MM.1S (cell line): ENCODE measurements around the gene SLC13A5.

Experiments
- DNase-seq: peaks from one replicate; pipeline ENCODE4 v3.0.0-alpha.2; 2015
- H2AFZ ChIP-seq: fragments of 300-600 bp; sonication (generic); 2 replicates; pipeline ENCODE4 v1.6.0; 2016; ENCODE audit warnings: antibody characterized with exemption, low read length
- H3F3A ChIP-seq: fragments of 300-600 bp; sonication (generic); 2 replicates; pipeline ENCODE4 v1.6.1; 2016; ENCODE audit warnings: mild to moderate bottlenecking, antibody characterized with exemption, low read length, moderate library complexity, mixed read lengths; ENCODE audit not compliant: insufficient read depth
- H3K27ac ChIP-seq: fragments of 300-600 bp; sonication (generic); 2 replicates; pipeline ENCODE4 v1.5.1; 2016; ENCODE audit warnings: mild to moderate bottlenecking, low read length
- H3K27me3 ChIP-seq: fragments of 300-600 bp; sonication (generic); replicated peaks from 2 replicates; pipeline ENCODE4 v1.6.0; 2016; ENCODE audit warnings: low read length; ENCODE audit not compliant: insufficient read depth
- H3K36me3 ChIP-seq: fragments of 300-600 bp; sonication (generic); replicated peaks from 2 replicates; pipeline ENCODE4 v1.6.1; 2016; ENCODE audit warnings: mild to moderate bottlenecking, low read length, mixed read lengths; ENCODE audit not compliant: insufficient read depth
- H3K4me1 ChIP-seq: fragments of 300-600 bp; sonication (generic); 2 replicates; pipeline ENCODE4 v1.6.1; 2016; ENCODE audit warnings: low read length, mixed read lengths
- H3K4me2 ChIP-seq: fragments of 300-600 bp; sonication (generic); 2 replicates; pipeline ENCODE4 v1.6.0; 2016; ENCODE audit warnings: low read depth, low read length
- H3K4me3 ChIP-seq: fragments of 300-600 bp; sonication (generic); 2 replicates; pipeline ENCODE4 v1.5.1; 2016; ENCODE audit warnings: low read length, mixed read lengths
- H3K79me2 ChIP-seq: fragments of 300-600 bp; sonication (generic); 2 replicates; pipeline ENCODE4 v1.6.1; 2016; ENCODE audit warnings: mixed run types, low read length, mixed read lengths
- H3K9ac ChIP-seq: fragments of 300-600 bp; sonication (generic); 2 replicates; pipeline ENCODE4 v1.6.1; 2016; ENCODE audit warnings: low read length, mixed read lengths
- H3K9me2 ChIP-seq: fragments of 300-600 bp; sonication (generic); replicated peaks from 2 replicates; pipeline ENCODE4 v1.6.1; 2016; ENCODE audit warnings: mild to moderate bottlenecking, low read length, mixed read lengths; ENCODE audit not compliant: insufficient read depth
- H3K9me3 ChIP-seq: fragments of 300-600 bp; sonication (generic); replicated peaks from 2 replicates; pipeline ENCODE4 v1.6.1; 2016; ENCODE audit warnings: mild to moderate bottlenecking, low read length, mixed read lengths; ENCODE audit not compliant: insufficient read depth
- H4K20me1 ChIP-seq: fragments of 300-600 bp; sonication (generic); 2 replicates; pipeline ENCODE4 v1.6.1; 2016; ENCODE audit warnings: mild to moderate bottlenecking, low read length, moderate library complexity, mixed read lengths; ENCODE audit not compliant: insufficient read depth
- EZH2 ChIP-seq: fragments of 300-600 bp; sonication (generic); optimal IDR thresholded peaks from 2 replicates; pipeline ENCODE3; 2017; ENCODE audit warnings: low read depth, mild to moderate bottlenecking, antibody characterized with exemption, low read length, mixed read lengths
- EZH2phosphoT487 ChIP-seq: fragments of 300-600 bp; sonication (generic); IDR thresholded peaks from 2 replicates; pipeline ENCODE4 v1.6.1; 2018; ENCODE audit warnings: antibody characterized with exemption, low read length
- TF ChIP-seq, protein P1 (sequence below): fragments of 300-600 bp; sonication (generic); IDR thresholded peaks from 2 replicates; pipeline ENCODE4 v1.5.1; 2016; ENCODE audit warnings: antibody characterized with exemption, low read length, mixed read lengths

The SLC13A5 gene

GRCh38 chr17:6671431-6671830 is 41.7 kb downstream of the SLC13A5 start:
- Histone ChIP-seq H3K36me3 (no peaks in the 10 kb centered on the region), H2AFZ (no peak overlapping the region), H3K4me3 (no peak overlapping the region), H3K9me2 (no peaks in the 10 kb centered on the region), H3K27me3 (peaks cover under 1% of the 10 kb centered on the region; the same call in 1 of the 2 replicates), H3F3A (no peaks in the 10 kb centered on the region), H3K4me1 (no peaks in the 10 kb centered on the region), H3K9ac (no peak overlapping the region), H3K27ac (no peak overlapping the region), H4K20me1 (no peaks in the 10 kb centered on the region), H3K4me2 (no peak overlapping the region), H3K79me2 (no peaks in the 10 kb centered on the region), H3K9me3 (no peaks in the 10 kb centered on the region)
- TF ChIP-seq EZH2 (no peak), EZH2phosphoT487 (no peak)
- TF ChIP-seq, protein P1, sequence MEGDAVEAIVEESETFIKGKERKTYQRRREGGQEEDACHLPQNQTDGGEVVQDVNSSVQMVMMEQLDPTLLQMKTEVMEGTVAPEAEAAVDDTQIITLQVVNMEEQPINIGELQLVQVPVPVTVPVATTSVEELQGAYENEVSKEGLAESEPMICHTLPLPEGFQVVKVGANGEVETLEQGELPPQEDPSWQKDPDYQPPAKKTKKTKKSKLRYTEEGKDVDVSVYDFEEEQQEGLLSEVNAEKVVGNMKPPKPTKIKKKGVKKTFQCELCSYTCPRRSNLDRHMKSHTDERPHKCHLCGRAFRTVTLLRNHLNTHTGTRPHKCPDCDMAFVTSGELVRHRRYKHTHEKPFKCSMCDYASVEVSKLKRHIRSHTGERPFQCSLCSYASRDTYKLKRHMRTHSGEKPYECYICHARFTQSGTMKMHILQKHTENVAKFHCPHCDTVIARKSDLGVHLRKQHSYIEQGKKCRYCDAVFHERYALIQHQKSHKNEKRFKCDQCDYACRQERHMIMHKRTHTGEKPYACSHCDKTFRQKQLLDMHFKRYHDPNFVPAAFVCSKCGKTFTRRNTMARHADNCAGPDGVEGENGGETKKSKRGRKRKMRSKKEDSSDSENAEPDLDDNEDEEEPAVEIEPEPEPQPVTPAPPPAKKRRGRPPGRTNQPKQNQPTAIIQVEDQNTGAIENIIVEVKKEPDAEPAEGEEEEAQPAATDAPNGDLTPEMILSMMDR: no peak
- DNase-seq: no peak

- no peak overlapping the region for H2AFZ ChIP-seq
- H3F3A ChIP-seq: no peaks in the 10 kb centered on the region
- no peaks in the 10 kb centered on the region for H3K27me3 ChIP-seq
- no peak overlapping the region for H3K27ac ChIP-seq
- DNase-seq: no peak
- TF ChIP-seq EZH2 (no peak), EZH2phosphoT487 (no peak)
- TF ChIP-seq, protein P1: no peak
- no peaks in the 10 kb centered on the region for H3K36me3 ChIP-seq
- H3K9ac ChIP-seq: no peak overlapping the region
- H4K20me1 ChIP-seq: no peaks in the 10 kb centered on the region
- no peaks in the 10 kb centered on the region for H3K79me2 ChIP-seq
- no peaks in the 10 kb centered on the region for H3K4me1 ChIP-seq
- H3K9me2 ChIP-seq: no peaks in the 10 kb centered on the region
- no peak overlapping the region for H3K4me2 ChIP-seq
- H3K4me3 ChIP-seq: no peak overlapping the region
- no peaks in the 10 kb centered on the region for H3K9me3 ChIP-seq
Measured at GRCh38 chr17:6670999-6671398, 42.2 kb downstream of the SLC13A5 start.

DNA sequence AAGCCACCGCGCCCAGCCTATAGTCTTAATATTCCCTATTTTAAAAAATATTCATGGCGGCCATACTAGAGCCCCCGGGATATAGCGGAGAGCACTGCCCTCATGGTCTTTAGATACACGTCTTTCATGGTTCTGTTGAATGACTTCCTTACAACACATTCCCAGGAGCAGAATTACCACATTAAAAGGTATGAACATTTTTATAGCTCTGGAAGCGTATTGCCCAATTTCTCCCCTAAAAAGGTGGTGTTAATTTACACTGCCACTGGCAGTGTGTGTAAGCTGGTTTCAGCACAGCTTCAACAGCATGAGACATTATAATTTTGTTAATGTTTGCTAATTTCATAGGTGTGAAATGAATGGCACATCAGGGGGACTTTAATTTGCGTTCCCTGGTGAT is 42.6 kb downstream of the SLC13A5 start:
- H4K20me1 ChIP-seq: no peaks in the 10 kb centered on the region
- H3K4me3 ChIP-seq: no peak overlapping the region
- H3K36me3 ChIP-seq: no peaks in the 10 kb centered on the region
- no peaks in the 10 kb centered on the region for H3K9me2 ChIP-seq
- H3K9ac ChIP-seq: no peak overlapping the region
- H3K9me3 ChIP-seq: no peaks in the 10 kb centered on the region
- no peaks in the 10 kb centered on the region for H3K27me3 ChIP-seq
- no peak overlapping the region for H2AFZ ChIP-seq
- H3F3A ChIP-seq: no peaks in the 10 kb centered on the region
- TF ChIP-seq EZH2phosphoT487 (no peak), EZH2 (no peak)
- TF ChIP-seq, protein P1: no peak
- no peaks in the 10 kb centered on the region for H3K79me2 ChIP-seq
- no peak overlapping the region for H3K4me2 ChIP-seq
- DNase-seq: no peak
- H3K27ac ChIP-seq: no peak overlapping the region
- H3K4me1 ChIP-seq: no peaks in the 10 kb centered on the region
